HG02759 (cell line): ENCODE data around the gene RACGAP1.

ENCODE experiments used
- ATAC-seq: cut with Tn5 transposase; IDR thresholded peaks from one replicate; pipeline ENCODE4 v1.9.1; 2021; ENCODE audit warnings: mild to moderate bottlenecking, moderate library complexity; ENCODE audit not compliant: unreplicated experiment

RACGAP1 gene

DNA sequence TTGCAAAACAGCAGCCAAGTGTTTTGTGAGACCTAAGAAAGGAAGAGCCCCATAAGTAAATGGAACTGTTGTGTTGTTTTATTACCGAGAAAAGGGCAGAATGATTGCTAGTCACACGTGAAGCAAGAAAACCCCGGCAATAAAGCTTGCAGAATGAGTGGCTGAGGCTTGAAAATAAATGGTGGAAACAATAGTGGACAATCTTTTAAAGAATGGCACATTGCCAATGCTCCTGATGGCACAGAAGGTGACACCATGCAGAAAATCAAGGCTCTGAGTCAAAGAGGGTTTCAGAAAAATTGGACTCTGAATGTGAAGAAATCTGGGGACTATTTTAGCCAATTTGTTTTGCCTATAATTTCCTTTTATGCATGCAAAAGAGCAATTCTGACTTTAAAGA lies 78.8 kb downstream of the RACGAP1 start:
- ATAC-seq: no peak

DNA sequence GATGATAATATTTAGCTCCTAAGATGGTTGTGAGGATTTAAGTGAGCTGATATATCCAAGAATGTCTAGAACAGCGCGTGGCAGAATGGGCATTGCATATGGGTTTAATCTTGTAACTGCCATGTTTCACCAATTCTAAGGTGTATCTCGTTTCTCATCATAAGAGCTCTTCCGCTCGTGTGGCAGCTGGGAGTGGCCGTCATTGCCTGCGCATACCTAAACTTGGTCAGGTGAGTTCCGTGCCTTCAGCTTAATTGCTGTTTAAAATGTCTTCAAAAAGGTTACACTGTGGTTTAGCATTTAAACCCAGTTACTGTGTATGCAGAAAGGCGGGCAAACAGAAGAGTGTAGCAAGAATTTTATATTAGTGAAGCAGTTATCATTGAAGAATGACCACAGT lies 79.2 kb downstream of the RACGAP1 start:
- ATAC-seq: no peak

DNA sequence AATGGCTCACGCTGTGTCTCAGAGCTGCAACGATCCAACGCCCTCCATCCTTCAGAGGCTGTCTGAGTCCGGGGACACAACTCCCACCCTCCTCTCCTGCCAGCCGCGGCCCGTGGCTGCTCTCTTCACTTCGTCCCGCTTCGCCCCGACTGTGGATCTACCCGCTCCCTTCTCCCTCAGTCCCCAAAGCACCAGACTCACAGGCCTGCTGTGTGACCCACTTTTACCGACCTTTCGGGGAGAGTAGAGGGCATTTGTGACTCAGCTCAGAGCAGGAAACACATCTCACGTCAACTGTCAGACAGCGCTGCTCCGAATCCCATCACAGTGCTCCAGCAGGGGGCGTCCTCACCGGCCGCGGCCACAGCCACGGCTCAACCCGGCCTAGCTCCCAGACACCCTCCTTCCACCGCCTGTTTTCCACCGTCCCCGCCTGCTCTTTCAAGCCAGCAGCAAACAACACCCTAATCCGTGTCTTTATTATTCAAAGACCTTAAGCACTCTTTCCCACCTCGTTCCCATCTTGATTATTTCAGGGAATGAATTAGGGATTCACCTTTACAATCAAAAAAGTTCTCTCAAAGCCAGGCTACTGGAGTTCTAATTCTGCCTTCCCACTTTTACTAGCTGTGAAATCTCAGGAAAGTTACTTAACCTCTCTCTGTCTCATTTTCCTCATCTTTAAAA lies 79.8 kb downstream of the RACGAP1 start:
- ATAC-seq: peak; percentile 84

DNA sequence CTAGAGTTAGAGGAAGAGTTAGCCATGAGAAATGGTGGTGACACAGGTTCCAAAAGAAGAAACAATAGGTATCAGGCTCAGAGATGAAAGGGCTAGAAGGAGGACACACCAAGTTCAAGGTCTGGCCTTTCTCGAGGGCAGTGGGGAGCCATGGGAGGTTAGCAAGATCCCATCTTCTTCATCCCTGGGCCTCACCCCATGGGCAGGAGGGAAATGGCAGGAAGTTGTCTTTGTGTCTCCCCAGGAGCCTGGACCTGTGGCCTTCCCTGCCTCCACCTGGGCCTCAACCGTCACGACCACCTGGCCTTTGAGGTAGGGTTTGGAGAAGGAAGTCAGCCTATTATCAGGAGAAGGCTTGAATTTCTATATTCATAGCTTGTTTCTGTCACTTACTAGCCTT lies 80.6 kb downstream of the RACGAP1 start:
- ATAC-seq: no peak

DNA sequence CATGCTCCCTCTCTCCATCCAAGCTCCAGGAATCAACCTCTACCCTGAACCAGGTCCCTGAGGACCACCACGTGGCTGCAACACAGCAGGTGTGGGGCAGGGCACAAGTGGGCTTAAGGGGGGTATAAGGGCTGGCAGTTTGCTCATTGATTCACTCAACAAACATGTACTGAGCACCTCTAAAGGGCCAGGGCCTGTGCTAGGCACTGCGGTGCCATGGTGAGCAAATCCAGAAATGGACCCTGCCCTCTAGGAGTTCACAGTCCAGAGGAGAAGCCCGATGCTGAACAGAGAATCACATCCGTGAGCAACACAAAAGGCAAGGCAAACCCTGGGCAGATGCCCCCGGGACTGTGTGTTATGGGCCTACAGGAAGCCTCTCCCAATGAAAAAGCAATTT lies 81.2 kb downstream of the RACGAP1 start:
- ATAC-seq: no peak

DNA sequence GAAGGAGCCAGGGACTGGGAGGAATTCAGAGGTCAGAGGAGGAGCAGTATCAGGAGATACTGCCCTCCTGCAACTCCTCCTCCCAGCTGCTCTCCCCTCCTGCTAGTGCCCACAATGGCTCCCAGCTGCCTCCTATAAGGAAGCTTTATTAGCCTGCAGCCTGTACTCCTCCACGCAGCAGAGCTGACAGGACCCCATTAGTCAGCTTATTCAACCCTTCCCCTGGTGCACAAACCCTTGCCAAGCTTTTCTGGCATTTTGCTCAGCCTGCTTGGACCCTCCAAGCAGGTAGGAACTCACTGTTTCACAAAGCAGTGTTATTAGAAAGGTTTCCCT lies 81.7 kb downstream of the RACGAP1 start:
- no peak for ATAC-seq

DNA sequence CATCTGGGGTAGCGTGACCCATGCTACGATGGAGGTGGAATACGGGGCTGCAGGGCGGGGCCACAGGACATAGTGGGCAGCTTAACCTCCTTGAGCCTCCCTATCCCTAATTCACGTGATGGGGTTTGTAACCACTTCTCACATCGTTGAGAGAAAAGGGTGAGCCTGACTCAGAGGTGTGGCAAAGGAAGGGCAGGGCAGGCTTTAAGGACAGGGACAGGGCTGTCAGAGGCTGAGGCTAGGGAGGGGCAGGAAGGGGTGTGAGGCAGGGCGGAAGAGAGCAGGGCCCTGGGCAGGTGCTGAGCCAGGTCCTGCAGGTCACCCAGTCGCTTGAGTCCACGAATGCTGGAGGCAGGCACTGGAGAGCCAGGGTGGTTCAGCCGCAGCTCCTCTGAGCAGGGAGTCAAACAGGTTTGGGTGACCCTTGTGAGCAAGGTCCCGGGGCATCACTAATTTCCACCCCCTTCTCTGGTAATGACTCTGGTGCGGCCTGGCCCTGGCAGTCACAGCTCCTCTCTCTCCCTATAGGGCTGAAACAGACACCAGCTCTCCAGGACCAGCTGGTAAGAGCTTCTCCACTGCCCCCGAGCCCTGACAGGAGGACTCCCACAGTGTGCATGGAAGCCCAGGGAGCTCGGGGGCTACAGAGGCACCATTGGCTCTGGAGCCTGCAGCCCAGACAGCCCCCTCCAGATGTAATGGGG lies 82.2 kb downstream of the RACGAP1 start:
- no peak for ATAC-seq

DNA sequence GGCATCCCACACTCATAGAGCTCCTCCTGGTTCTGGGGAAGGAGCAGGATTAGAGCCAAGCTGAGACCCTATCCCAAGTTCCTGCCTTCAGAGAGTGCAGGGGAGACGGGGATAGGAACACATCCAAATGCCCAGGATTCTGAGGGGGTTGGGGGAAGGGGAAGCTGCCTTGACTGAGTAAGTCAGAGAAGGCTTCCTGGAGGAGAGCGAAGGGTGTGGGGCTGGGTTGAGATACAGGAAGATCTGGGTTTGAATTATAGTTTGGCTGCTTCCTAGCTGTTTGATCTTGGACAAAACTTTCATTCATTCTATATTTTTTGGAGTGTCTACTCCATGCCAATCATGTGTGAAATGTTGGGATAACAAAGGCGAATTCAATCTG lies 82.8 kb downstream of the RACGAP1 start:
- ATAC-seq: no peak

DNA sequence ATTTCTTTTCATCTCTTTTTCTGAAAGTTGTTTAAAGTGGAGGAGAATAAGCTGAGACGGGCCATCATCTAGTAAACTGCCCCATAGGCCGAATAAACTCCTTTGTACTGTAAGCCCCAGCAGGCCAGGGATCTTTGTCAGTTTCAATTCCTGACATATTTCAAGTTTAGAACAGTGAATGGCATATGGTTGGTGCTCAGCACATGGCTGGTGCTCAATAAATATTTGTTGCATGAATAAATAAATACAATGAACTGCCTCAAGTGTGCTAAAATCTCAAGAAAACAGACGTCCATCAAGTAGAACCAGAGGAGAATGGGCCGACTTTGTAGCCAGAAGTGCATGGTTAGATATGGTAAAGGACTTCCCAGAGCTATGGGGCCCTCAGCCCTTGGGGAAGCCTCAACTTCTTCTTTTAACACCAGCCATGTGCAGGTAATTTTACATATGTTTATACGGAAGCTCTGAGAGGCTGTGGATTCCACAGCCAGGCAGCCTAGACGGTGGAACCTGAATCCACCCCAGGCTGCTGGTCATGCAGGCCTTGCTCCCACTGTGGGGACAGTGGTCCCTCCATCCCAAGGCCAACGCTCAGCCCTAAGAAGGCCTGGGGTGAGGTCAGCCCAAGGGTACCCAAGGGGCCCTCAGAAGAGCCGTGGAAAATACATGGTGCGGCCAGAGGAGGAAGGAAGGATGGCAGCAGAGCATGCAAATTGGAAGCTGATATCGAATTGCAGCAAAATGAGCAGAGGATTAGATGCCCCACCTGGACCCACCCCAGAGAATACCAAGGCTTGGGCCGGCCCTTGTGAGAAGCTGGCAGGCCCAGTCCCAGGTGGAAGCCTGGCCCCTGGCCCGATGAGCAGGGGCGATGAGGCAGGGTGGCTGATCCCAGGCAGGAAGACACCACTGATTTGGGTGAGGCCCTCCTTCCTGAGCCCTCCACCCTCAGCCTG lies 83.5 kb downstream of the RACGAP1 start:
- no peak for ATAC-seq

DNA sequence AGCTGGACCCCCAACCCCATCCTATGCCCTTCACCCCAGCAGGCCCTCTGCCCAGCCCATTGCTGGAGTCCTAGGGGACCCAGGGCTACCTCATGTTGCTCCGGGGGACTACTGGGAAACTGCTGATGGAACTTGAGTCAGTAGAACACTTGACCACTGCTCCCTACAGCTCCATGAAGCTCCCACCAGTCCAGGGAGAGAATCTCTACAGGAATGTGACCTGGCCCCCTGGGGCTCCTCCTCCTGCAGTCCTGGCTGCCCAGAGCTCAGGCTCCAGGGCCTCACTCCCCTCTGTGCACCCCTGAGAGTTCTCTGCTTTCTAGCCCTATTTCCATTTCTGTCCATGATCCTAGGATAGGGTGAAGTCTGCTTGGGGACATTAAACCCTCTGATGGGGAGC lies 85.6 kb downstream of the RACGAP1 start:
- no peak for ATAC-seq

DNA sequence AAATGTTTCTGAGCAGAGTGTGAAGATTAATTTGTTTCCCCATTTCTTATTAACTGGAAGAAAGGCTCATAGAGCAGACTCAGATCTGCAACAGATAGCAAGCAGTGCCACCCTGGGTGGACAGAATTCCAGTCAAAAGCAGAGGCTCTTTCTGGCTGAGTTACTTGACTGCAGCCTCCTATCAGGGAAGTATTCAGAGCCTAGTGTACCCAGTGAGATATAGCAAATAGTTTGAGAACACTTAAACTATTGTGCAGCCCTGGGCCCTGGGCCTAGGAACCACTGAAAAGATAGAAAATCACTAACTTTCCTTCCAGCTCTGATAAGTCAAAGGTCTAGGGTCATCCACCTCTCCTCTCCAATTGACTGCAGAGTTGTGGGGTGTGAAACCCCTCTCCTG lies 86.0 kb downstream of the RACGAP1 start:
- no peak for ATAC-seq
